NT2/D1 (cell line): ENCODE data around the gene HNRNPM.

Source experiments
- DNase-seq: peaks from one replicate; pipeline ENCODE4 v3.0.0-alpha.2; 2011; ENCODE audit warnings: low read depth, low spot score
- H3K27me3 ChIP-seq: 2 replicates; pipeline ENCODE4 v1.6.0; 2011; ENCODE audit warnings: mild to moderate bottlenecking; ENCODE audit not compliant: insufficient read length, insufficient read depth
- H3K36me3 ChIP-seq: 2 replicates; pipeline ENCODE4 v1.6.1; 2011; ENCODE audit warnings: mild to moderate bottlenecking, low read length, mixed read lengths; ENCODE audit not compliant: insufficient read depth, insufficient read length
- H3K4me1 ChIP-seq: 2 replicates; pipeline ENCODE4 v1.5.1; 2011; ENCODE audit not compliant: insufficient read depth, insufficient read length
- H3K4me3 ChIP-seq: 2 replicates; pipeline ENCODE4 v1.5.1; 2011; ENCODE audit warnings: low read depth; ENCODE audit not compliant: insufficient read length
- H3K9ac ChIP-seq: 2 replicates; pipeline ENCODE4 v1.6.0; 2011; ENCODE audit warnings: low read depth; ENCODE audit not compliant: insufficient read length
- H3K9me3 ChIP-seq: 2 replicates; pipeline ENCODE4 v1.5.1; 2011; ENCODE audit warnings: mild to moderate bottlenecking, low read length; ENCODE audit not compliant: insufficient read depth
- SUZ12 ChIP-seq: IDR thresholded peaks from 2 replicates; pipeline ENCODE4 v1.6.1; 2011; ENCODE audit not compliant: insufficient read length, insufficient read depth; ENCODE audit errors: extremely low read depth
- YY1 ChIP-seq: IDR thresholded peaks from 2 replicates; pipeline ENCODE4 v1.6.1; 2011; ENCODE audit not compliant: insufficient read length, insufficient read depth
- ZNF274 ChIP-seq: IDR thresholded peaks from 2 replicates; pipeline ENCODE4 v1.6.1; 2011; ENCODE audit warnings: mild to moderate bottlenecking, low read depth, low read length

The HNRNPM gene

GRCh38 chr19:8456064-8456463, 11.3 kb downstream of the HNRNPM start:
- Histone ChIP-seq H3K9me3 (no peaks in the 10 kb centered on the region), H3K9ac (no peak overlapping the region), H3K4me1 (no peaks in the 10 kb centered on the region), H3K4me3 (no peak overlapping the region), H3K36me3 (peaks cover 74% of the 10 kb centered on the region), H3K27me3 (no peaks in the 10 kb centered on the region)
- no peak for DNase-seq
- no peak for TF ChIP-seq YY1
- no peak for TF ChIP-seq ZNF274

- H3K9me3 ChIP-seq = no peaks in the 10 kb centered on the region
- no peak for DNase-seq
- H3K4me1 ChIP-seq = no peaks in the 10 kb centered on the region
- no peak for TF ChIP-seq YY1
- TF ChIP-seq SUZ12 = no peak
- no peak for TF ChIP-seq ZNF274
- no peak overlapping the region for H3K9ac ChIP-seq
- H3K36me3 ChIP-seq = peaks cover 76% of the 10 kb centered on the region
- H3K27me3 ChIP-seq = no peaks in the 10 kb centered on the region
- H3K4me3 ChIP-seq = no peak overlapping the region
These were observed 12.4 kb downstream of the HNRNPM start for GRCh38 chr19:8457209-8457608.

GRCh38 chr19:8457827-8458226, 13.1 kb downstream of the HNRNPM start:
- peaks cover 77% of the 10 kb centered on the region for H3K36me3 ChIP-seq
- no peak for DNase-seq
- H3K4me1 ChIP-seq = no peaks in the 10 kb centered on the region
- H3K27me3 ChIP-seq = no peaks in the 10 kb centered on the region
- H3K9ac ChIP-seq = no peak overlapping the region
- H3K4me3 ChIP-seq = no peak overlapping the region
- no peak for TF ChIP-seq YY1
- TF ChIP-seq ZNF274 = no peak
- no peak for TF ChIP-seq SUZ12
- H3K9me3 ChIP-seq = no peaks in the 10 kb centered on the region

GRCh38 chr19:8458380-8458779, 13.6 kb downstream of the HNRNPM start:
- DNase-seq = no peak
- H3K36me3 ChIP-seq = peaks cover 81% of the 10 kb centered on the region
- no peaks in the 10 kb centered on the region for H3K27me3 ChIP-seq
- TF ChIP-seq SUZ12 (no peak), YY1 (no peak), ZNF274 (no peak)
- H3K4me1 ChIP-seq = no peaks in the 10 kb centered on the region
- no peaks in the 10 kb centered on the region for H3K9me3 ChIP-seq
- no peak overlapping the region for H3K4me3 ChIP-seq
- H3K9ac ChIP-seq = no peak overlapping the region

GRCh38 chr19:8459095-8459494, 14.3 kb downstream of the HNRNPM start:
- no peak for DNase-seq
- Histone ChIP-seq H3K36me3 (peaks cover 82% of the 10 kb centered on the region), H3K4me1 (no peaks in the 10 kb centered on the region), H3K9me3 (no peaks in the 10 kb centered on the region), H3K27me3 (no peaks in the 10 kb centered on the region), H3K4me3 (no peak overlapping the region), H3K9ac (no peak overlapping the region)
- TF ChIP-seq YY1 (no peak), SUZ12 (no peak), ZNF274 (no peak)

GRCh38 chr19:8459520-8460270, 14.9 kb downstream of the HNRNPM start:
- Histone ChIP-seq H3K4me3 (no peak overlapping the region), H3K9me3 (no peaks in the 10 kb centered on the region), H3K36me3 (peaks cover 87% of the 10 kb centered on the region), H3K4me1 (no peaks in the 10 kb centered on the region), H3K27me3 (no peaks in the 10 kb centered on the region), H3K9ac (no peak overlapping the region)
- DNase-seq = no peak
- TF ChIP-seq SUZ12 = no peak
- no peak for TF ChIP-seq YY1
- TF ChIP-seq ZNF274 = no peak

- Histone ChIP-seq H3K9ac (no peak overlapping the region), H3K36me3 (peaks cover 87% of the 10 kb centered on the region), H3K9me3 (no peaks in the 10 kb centered on the region), H3K4me1 (no peaks in the 10 kb centered on the region), H3K4me3 (no peak overlapping the region), H3K27me3 (no peaks in the 10 kb centered on the region)
- no peak for DNase-seq
- TF ChIP-seq ZNF274 = no peak
- no peak for TF ChIP-seq YY1
- no peak for TF ChIP-seq SUZ12
These were observed 15.9 kb downstream of the HNRNPM start for GRCh38 chr19:8460516-8461298.
